RKO (cell line): ENCODE measurements around the gene OR1I1.
A peak's percentile ranks its signal among the peaks of the same experiment; 100 is the strongest.

Experiments
- DNase-seq: peaks from one replicate; pipeline ENCODE4 v3.0.0-alpha.2; 2016; ENCODE audit warnings: low spot score

Gene OR1I1

GRCh38 chr19:15098460-15098859 is 16.4 kb downstream of the OR1I1 start:
- no peak for DNase-seq

GRCh38 chr19:15099017-15099582 is 17.1 kb downstream of the OR1I1 start:
- no peak for DNase-seq

GRCh38 chr19:15101479-15102082 is 19.6 kb downstream of the OR1I1 start:
- no peak for DNase-seq

- DNase-seq: no peak
Observed at GRCh38 chr19:15104003-15104402, 22.0 kb downstream of the OR1I1 start.

- no peak for DNase-seq
Observed at GRCh38 chr19:15104411-15104810, 22.4 kb downstream of the OR1I1 start.

GRCh38 chr19:15105044-15105443 is 23.0 kb downstream of the OR1I1 start:
- no peak for DNase-seq

GRCh38 chr19:15107061-15108010 is 25.3 kb downstream of the OR1I1 start, which contains the start of gene SYDE1:
TSS of gene SYDE1 (plus strand) at chr19:15107401. CDS start at chr19:15107434, 33 bp downstream.
- no peak for DNase-seq

GRCh38 chr19:15108145-15108844 is 26.3 kb downstream of the OR1I1 start:
- DNase-seq: no peak

GRCh38 chr19:15108845-15109767 is 27.1 kb downstream of the OR1I1 start:
- DNase-seq: no peak

- DNase-seq: no peak
Observed at GRCh38 chr19:15109768-15110417, 27.9 kb downstream of the OR1I1 start.

- no peak for DNase-seq
Observed at GRCh38 chr19:15110418-15110815, 28.4 kb downstream of the OR1I1 start.

- DNase-seq: no peak
Observed at GRCh38 chr19:15111758-15112157, 29.7 kb downstream of the OR1I1 start.

GRCh38 chr19:15112385-15112784 is 30.4 kb downstream of the OR1I1 start:
- no peak for DNase-seq

- peak; percentile 16 for DNase-seq
Observed at GRCh38 chr19:15113245-15114152, 31.5 kb downstream of the OR1I1 start.

GRCh38 chr19:15114153-15114540 is 32.1 kb downstream of the OR1I1 start:
- DNase-seq: peak; percentile 50

- no peak for DNase-seq
Observed at GRCh38 chr19:15115080-15115479, 33.1 kb downstream of the OR1I1 start.

- DNase-seq: no peak
Observed at GRCh38 chr19:15115762-15116615, 34.0 kb downstream of the OR1I1 start.

GRCh38 chr19:15116856-15117255 is 34.8 kb downstream of the OR1I1 start:
- no peak for DNase-seq

GRCh38 chr19:15118248-15118647 is 36.2 kb downstream of the OR1I1 start:
- no peak for DNase-seq
